CD4-positive, alpha-beta T cell (primary cell): Measurements from ENCODE around the gene SDK1. TPM values are rescaled to one million over a fixed set of nuclear protein-coding genes. Genes with fewer than 3 reads are reported as not detected.

Experiments
- ATAC-seq: fragments of 200-7000 bp; cut with Tn5 transposase; one replicate; pipeline ENCODE4 v1.10.0; 2022; ENCODE audit warnings: mild to moderate bottlenecking; ENCODE audit not compliant: poor library complexity
- CTCF ChIA-PET: fragments of 350-600 bp; sonication (Branson Sonifier 250); formaldehyde crosslinking; loops from one replicate; lab custom pipeline; 2021; ENCODE audit warnings: antibody characterized with exemption, inconsistent platforms; lab: Charles Lee
- POLR2A ChIA-PET: fragments of 350-600 bp; sonication (Branson Sonifier 250); formaldehyde crosslinking; loops from one replicate; lab custom pipeline; 2021; ENCODE audit warnings: antibody characterized with exemption, inconsistent platforms; lab: Charles Lee
- DNase-seq, 14 experiments: peaks; one replicate each; pipeline ENCODE4 v3.0.0-alpha.2; 2013 to 2020; ENCODE audit warnings: mixed read lengths in 2 of 14
- H3K27ac ChIP-seq, 2 donors: one replicate each; pipeline versions ENCODE4 v1.5.1 to v1.7.0; 2013; ENCODE audit warnings: low read length in 2 of 2, low read depth in 1 of 2, mild to moderate bottlenecking in 1 of 2
- H3K27me3 ChIP-seq, 2 experiments: 1 replicate in 1 of 2; 2 replicates in 1 of 2; pipeline versions ENCODE4 v1.6.1 to v1.7.0; 2013; ENCODE audit warnings: low read length in 2 of 2, control low read depth in 1 of 2, mild to moderate bottlenecking in 1 of 2, moderate library complexity in 1 of 2; ENCODE audit not compliant: insufficient read depth in 2 of 2, control insufficient read depth in 1 of 2
- H3K36me3 ChIP-seq: one replicate; pipeline ENCODE4 v1.6.1; 2013; ENCODE audit warnings: low read length, control low read depth; ENCODE audit not compliant: insufficient read depth
- H3K4me1 ChIP-seq: one replicate; pipeline ENCODE4 v1.6.1; 2013; ENCODE audit warnings: low read length, control low read depth; ENCODE audit not compliant: insufficient read depth
- H3K4me3 ChIP-seq: one replicate; pipeline ENCODE4 v1.5.1; 2013; ENCODE audit warnings: mild to moderate bottlenecking, low read length, moderate library complexity
- H3K9me3 ChIP-seq, 2 experiments: 1 replicate in 1 of 2; 2 replicates in 1 of 2; pipeline versions ENCODE4 v1.6.1 to v1.7.0; 2013; ENCODE audit warnings: low read length in 2 of 2, mild to moderate bottlenecking in 2 of 2, control low read depth in 1 of 2, moderate library complexity in 1 of 2; ENCODE audit not compliant: control insufficient read depth in 1 of 2, insufficient read depth in 1 of 2
- H3K27ac Mint-ChIP-seq: one replicate; pipeline ENCODE4 v1.8.0; 2020; ENCODE audit warnings: mixed read lengths
- H3K27me3 Mint-ChIP-seq: one replicate; pipeline ENCODE4 v1.8.0; 2021; ENCODE audit warnings: mixed read lengths
- H3K36me3 Mint-ChIP-seq: one replicate; pipeline ENCODE4 v1.8.0; 2021; ENCODE audit warnings: low read depth, mixed read lengths
- H3K4me1 Mint-ChIP-seq: one replicate; pipeline ENCODE4 v1.8.0; 2021; ENCODE audit warnings: low read depth, mixed read lengths
- H3K4me3 Mint-ChIP-seq: one replicate; pipeline ENCODE4 v1.8.0; 2020; ENCODE audit warnings: mild to moderate bottlenecking, mixed read lengths
- H3K9me3 Mint-ChIP-seq: one replicate; pipeline ENCODE4 v1.8.0; 2020; ENCODE audit warnings: mixed read lengths
- intact Hi-C, 2 experiments: fragments of 100-400 bp; cut with DNase I in 1 of 2; cut with micrococcal nuclease in 1 of 2; formaldehyde crosslinking; loops; one replicate each; pipeline versions ENCODE4 v1.15.1 to v1.9.0; 2023 to 2025; cut with DNase I, micrococcal nuclease
- total RNA-seq, 174 experiments: library from RNA in 2 of 174; stranded (reverse) in 2 of 174; gene quantifications; one replicate each; pipeline ENCODE4 v1.2.3 and lab custom pipeline; 2021 to 2026
- TF ChIP-seq, protein P1 (sequence below): fragments of 200-600 bp; IDR thresholded peaks from one replicate; pipeline ENCODE4 v1.8.0; 2022; ENCODE audit warnings: antibody characterized with exemption, mild to moderate bottlenecking

Gene SDK1
- total RNA-seq, 2 experiments from 2014 or later = 1.1 to 1.3 TPM

DNA sequence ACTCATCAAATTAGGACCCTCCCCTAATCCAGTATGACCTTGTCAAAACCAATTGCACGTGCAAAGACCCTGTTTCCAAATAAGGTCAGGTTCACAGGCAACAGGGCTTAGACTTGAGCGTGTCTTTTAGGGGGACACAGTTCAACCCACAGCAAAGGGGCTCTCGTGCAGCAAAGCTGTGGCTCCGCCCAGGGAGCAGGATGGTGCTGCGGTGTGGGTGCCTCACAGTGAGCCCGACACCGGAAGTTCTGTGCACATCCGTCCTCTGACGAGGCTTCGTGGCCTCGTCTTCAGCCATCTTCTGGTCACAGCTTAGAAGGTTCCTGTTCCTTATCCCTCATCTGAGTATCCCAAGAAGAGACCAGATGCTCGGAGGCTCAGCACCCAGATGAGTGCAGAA, 871.8 kb downstream of the SDK1 start:
- CTCF ChIA-PET = no interaction called here
- H3K27me3 Mint-ChIP-seq = no peaks in the 10 kb centered on the region
- H3K9me3 ChIP-seq = peaks cover 0 to 7% of the 10 kb centered on the region in 2 experiments

DNA sequence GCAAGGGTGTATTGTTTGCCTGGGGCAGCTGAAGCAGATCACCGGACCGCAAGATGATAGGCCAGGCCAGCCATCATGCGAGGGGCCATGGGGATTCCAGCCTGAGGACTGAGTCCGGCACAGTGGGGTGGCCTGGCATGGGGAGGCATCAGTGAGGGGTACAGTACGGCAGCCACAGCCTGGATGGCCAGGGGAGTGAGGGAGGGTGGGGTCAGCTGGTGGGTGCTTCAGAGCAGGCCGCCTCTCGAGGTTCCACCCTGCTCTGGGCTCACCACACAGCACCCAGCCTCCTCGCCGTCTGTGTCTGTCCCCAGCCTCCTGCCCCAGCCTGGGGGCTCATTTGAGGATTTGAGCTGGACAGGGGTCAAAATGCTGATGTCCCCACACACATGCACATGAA, 872.6 kb downstream of the SDK1 start:
- Histone ChIP-seq H3K4me3 (no peak overlapping the region), H3K27me3 (no peaks in the 10 kb centered on the region), H3K9me3 (peaks cover 0 to 7% of the 10 kb centered on the region in 2 experiments), H3K27ac (no peak overlapping the region), H3K36me3 (no peaks in the 10 kb centered on the region), H3K4me1 (no peaks in the 10 kb centered on the region)
- DNase-seq = no peak
- TF ChIP-seq, protein P1, sequence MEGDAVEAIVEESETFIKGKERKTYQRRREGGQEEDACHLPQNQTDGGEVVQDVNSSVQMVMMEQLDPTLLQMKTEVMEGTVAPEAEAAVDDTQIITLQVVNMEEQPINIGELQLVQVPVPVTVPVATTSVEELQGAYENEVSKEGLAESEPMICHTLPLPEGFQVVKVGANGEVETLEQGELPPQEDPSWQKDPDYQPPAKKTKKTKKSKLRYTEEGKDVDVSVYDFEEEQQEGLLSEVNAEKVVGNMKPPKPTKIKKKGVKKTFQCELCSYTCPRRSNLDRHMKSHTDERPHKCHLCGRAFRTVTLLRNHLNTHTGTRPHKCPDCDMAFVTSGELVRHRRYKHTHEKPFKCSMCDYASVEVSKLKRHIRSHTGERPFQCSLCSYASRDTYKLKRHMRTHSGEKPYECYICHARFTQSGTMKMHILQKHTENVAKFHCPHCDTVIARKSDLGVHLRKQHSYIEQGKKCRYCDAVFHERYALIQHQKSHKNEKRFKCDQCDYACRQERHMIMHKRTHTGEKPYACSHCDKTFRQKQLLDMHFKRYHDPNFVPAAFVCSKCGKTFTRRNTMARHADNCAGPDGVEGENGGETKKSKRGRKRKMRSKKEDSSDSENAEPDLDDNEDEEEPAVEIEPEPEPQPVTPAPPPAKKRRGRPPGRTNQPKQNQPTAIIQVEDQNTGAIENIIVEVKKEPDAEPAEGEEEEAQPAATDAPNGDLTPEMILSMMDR = no peak
- Mint-ChIP-seq H3K9me3 (no peaks in the 10 kb centered on the region), H3K4me3 (no peak overlapping the region), H3K4me1 (no peaks in the 10 kb centered on the region), H3K36me3 (no peaks in the 10 kb centered on the region), H3K27me3 (no peaks in the 10 kb centered on the region), H3K27ac (no peak overlapping the region)
- ChIA-PET POLR2A (no interaction called here), CTCF (no interaction called here)
- intact Hi-C loops = no loop called here
- no peak for ATAC-seq

More for the DNA sequence above, 871.8 kb downstream of the SDK1 start:
- no peaks in the 10 kb centered on the region for H3K27me3 ChIP-seq
- Mint-ChIP-seq H3K4me3 (no peak overlapping the region), H3K9me3 (no peaks in the 10 kb centered on the region), H3K27ac (no peak overlapping the region), H3K36me3 (no peaks in the 10 kb centered on the region), H3K4me1 (no peaks in the 10 kb centered on the region)
- POLR2A ChIA-PET = no interaction called here
- H3K4me3 ChIP-seq = no peak overlapping the region
- no peaks in the 10 kb centered on the region for H3K4me1 ChIP-seq
- intact Hi-C loops = no loop called here
- ATAC-seq (no peak), DNase-seq (no peak)
- H3K27ac ChIP-seq = no peak overlapping the region
- TF ChIP-seq, protein P1 = no peak
- H3K36me3 ChIP-seq = no peaks in the 10 kb centered on the region

DNA sequence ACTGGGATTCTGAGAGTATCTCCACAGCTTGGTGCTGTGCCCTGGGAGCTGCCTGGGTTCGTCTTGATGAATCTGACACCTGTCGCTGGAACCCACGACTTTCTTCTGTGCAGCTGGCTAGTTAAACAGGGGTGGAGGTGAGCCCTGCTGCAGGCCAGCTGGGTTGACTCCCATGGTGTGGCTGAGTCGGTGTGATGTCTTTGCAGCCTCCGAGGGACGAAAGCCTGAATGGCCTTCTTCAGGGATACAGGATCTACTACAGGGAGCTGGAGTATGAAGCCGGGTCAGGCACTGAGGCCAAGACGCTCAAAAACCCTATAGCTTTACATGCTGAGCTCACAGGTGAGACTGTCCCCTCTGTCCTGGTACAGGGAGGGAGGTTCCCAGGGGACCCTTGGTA, 873.0 kb downstream of the SDK1 start:
- TF ChIP-seq, protein P1 = no peak

More for the DNA sequence above, 873.0 kb downstream of the SDK1 start:
- Histone ChIP-seq H3K4me3 (no peak overlapping the region), H3K27me3 (no peaks in the 10 kb centered on the region), H3K9me3 (peaks cover 0 to 7% of the 10 kb centered on the region in 2 experiments), H3K4me1 (no peaks in the 10 kb centered on the region), H3K27ac (no peak overlapping the region), H3K36me3 (no peaks in the 10 kb centered on the region)
- no peak for ATAC-seq
- no peak overlapping the region for H3K4me3 Mint-ChIP-seq
- H3K9me3 Mint-ChIP-seq = no peaks in the 10 kb centered on the region
- intact Hi-C loops = no loop called here
- no peaks in the 10 kb centered on the region for H3K4me1 Mint-ChIP-seq
- H3K36me3 Mint-ChIP-seq = no peaks in the 10 kb centered on the region
- H3K27ac Mint-ChIP-seq = no peak overlapping the region
- DNase-seq = no peak
- POLR2A ChIA-PET = no interaction called here
- H3K27me3 Mint-ChIP-seq = no peaks in the 10 kb centered on the region
- CTCF ChIA-PET = no interaction called here
